Esophagus squamous epithelium (tissue), 5 donors: Measurements from ENCODE around the gene TRIP12. TPM values are rescaled to one million over a fixed set of nuclear protein-coding genes. Genes with fewer than 3 reads are reported as not detected.

Experiments used
- DNase-seq: peaks from one replicate; lab custom pipeline; 2025; lab: John Stamatoyannopoulos, UW
- H3K27ac ChIP-seq, 4 donors: fragments of 200-600 bp; sonication (generic); one replicate each; pipeline ENCODE4 v1.5.1; 2016 to 2019; ENCODE audit warnings: mild to moderate bottlenecking in 1 of 4
- H3K27me3 ChIP-seq, 4 donors: fragments of 200-600 bp; sonication (generic); 1 replicate in 3 of 4; 2 replicates in 1 of 4; pipeline versions ENCODE4 v1.5.1 to v1.6.0; 2017 to 2021; ENCODE audit warnings: antibody characterized with exemption in 1 of 4
- H3K36me3 ChIP-seq, 3 donors: fragments of 200-600 bp; sonication (generic); one replicate each; pipeline ENCODE4 v1.5.1; 2016 to 2019
- H3K4me1 ChIP-seq, 3 donors: fragments of 200-600 bp; sonication (generic); one replicate each; pipeline ENCODE4 v1.5.1; 2017 to 2019
- H3K4me3 ChIP-seq, 4 donors: fragments of 200-600 bp; sonication (generic); 1 replicate in 3 of 4; 2 replicates in 1 of 4; pipeline ENCODE4 v1.5.1; 2016 to 2019; ENCODE audit warnings: mild to moderate bottlenecking in 2 of 4, moderate library complexity in 1 of 4
- H3K9me3 ChIP-seq, 3 donors: fragments of 200-600 bp; sonication (generic); one replicate each; pipeline ENCODE4 v1.5.1; 2016 to 2019
- CTCF ChIP-seq, 6 experiments: fragments of 450-650 bp in 4 of 6; fragments of 200-600 bp in 2 of 6; sonication (generic) in 2 of 6; IDR thresholded peaks; one replicate each; pipeline ENCODE4 v1.5.1; 2016 to 2019; ENCODE audit warnings: antibody characterized with exemption in 6 of 6, mild to moderate bottlenecking in 4 of 6, moderate library complexity in 4 of 6
- POLR2A ChIP-seq, 4 donors: fragments of 450-650 bp; IDR thresholded peaks; one replicate each; pipeline ENCODE4 v1.6.1; 2017; ENCODE audit warnings: antibody characterized with exemption in 4 of 4, mild to moderate bottlenecking in 4 of 4, moderate library complexity in 3 of 4
- WGBS, 2 donors: methylation state at CpG; one replicate each; pipeline ENCODE4 v1.1.5; 2018; 5-methylcytosine and 5-hydroxymethylcytosine counted together
- intact Hi-C: fragments of 100-400 bp; cut with DNase I; formaldehyde crosslinking; loops from one replicate; pipeline ENCODE4 v1.15.0; 2022
- total RNA-seq, 4 donors: library from RNA; depleted of rRNA; stranded (reverse); fragments of >200 nt; gene quantifications; one replicate each; pipeline ENCODE4 v1.1.0, GENCODE V29; 2016
- donor health status: DM: yes; HTN: yes; CAD: no.

Gene TRIP12
- total RNA-seq, 4 donors from 2014 or later, result 84.8 to 174 (median 125) TPM

- Histone ChIP-seq H3K4me3 (no peak overlapping the region), H3K36me3 (no peaks in the 10 kb centered on the region), H3K27ac (no peak overlapping the region), H3K9me3 (no peaks in the 10 kb centered on the region), H3K4me1 (no peaks in the 10 kb centered on the region), H3K27me3 (no peaks in the 10 kb centered on the region)
- 61 to 71% methylated on average over 5 of the region's 5 CpGs for WGBS, 2 donors
- intact Hi-C loops, result no loop called here
- no peak for TF ChIP-seq CTCF (IDR thresholded peaks at IDR 0.05)
- TF ChIP-seq POLR2A (IDR thresholded peaks at IDR 0.05), result no peak
- DNase-seq, result no peak
These were observed 22.1 kb upstream of the TRIP12 start for GRCh38 chr2:229943770-229944449.

- H3K4me3 ChIP-seq, result no peak overlapping the region
- no peak for DNase-seq
- H3K9me3 ChIP-seq, result no peaks in the 10 kb centered on the region
- TF ChIP-seq POLR2A (IDR thresholded peaks at IDR 0.05) (no peak), CTCF (IDR thresholded peaks at IDR 0.05) (no peak)
- H3K4me1 ChIP-seq, result no peaks in the 10 kb centered on the region
- 100% methylated on average over 2 of the region's 2 CpGs for WGBS, 2 donors
- H3K27ac ChIP-seq, result no peak overlapping the region
- no peaks in the 10 kb centered on the region for H3K27me3 ChIP-seq
- intact Hi-C loops, result no loop called here
- H3K36me3 ChIP-seq, result no peaks in the 10 kb centered on the region
These were observed 21.4 kb upstream of the TRIP12 start for GRCh38 chr2:229943171-229943570.

GRCh38 chr2:229942671-229943070, 20.9 kb upstream of the TRIP12 start:
- intact Hi-C loops, result no loop called here
- no peak overlapping the region for H3K4me3 ChIP-seq
- H3K27ac ChIP-seq, result no peak overlapping the region
- 92 to 98% methylated on average over 7 to 8 of the region's 8 CpGs for WGBS, 2 donors
- H3K4me1 ChIP-seq, result no peaks in the 10 kb centered on the region
- no peaks in the 10 kb centered on the region for H3K9me3 ChIP-seq
- no peaks in the 10 kb centered on the region for H3K27me3 ChIP-seq
- DNase-seq, result no peak
- no peaks in the 10 kb centered on the region for H3K36me3 ChIP-seq
- no peak for TF ChIP-seq POLR2A (IDR thresholded peaks at IDR 0.05)
- TF ChIP-seq CTCF (IDR thresholded peaks at IDR 0.05), result no peak

- TF ChIP-seq POLR2A (IDR thresholded peaks at IDR 0.05) (no peak), CTCF (IDR thresholded peaks at IDR 0.05) (no peak)
- Histone ChIP-seq H3K27ac (no peak overlapping the region), H3K27me3 (no peaks in the 10 kb centered on the region), H3K4me3 (no peak overlapping the region), H3K4me1 (no peaks in the 10 kb centered on the region), H3K36me3 (no peaks in the 10 kb centered on the region), H3K9me3 (no peaks in the 10 kb centered on the region)
- DNase-seq, result no peak
- intact Hi-C loops, result no loop called here
- WGBS, 2 donors, result 78 to 81% methylated on average over 4 of the region's 4 CpGs
These were observed 15.7 kb upstream of the TRIP12 start for GRCh38 chr2:229937537-229937936.

GRCh38 chr2:229931241-229931640, 9.4 kb upstream of the TRIP12 start:
- Histone ChIP-seq H3K27me3 (no peaks in the 10 kb centered on the region), H3K4me1 (no peaks in the 10 kb centered on the region), H3K27ac (no peak overlapping the region), H3K36me3 (no peaks in the 10 kb centered on the region), H3K9me3 (no peaks in the 10 kb centered on the region), H3K4me3 (no peak overlapping the region)
- 96 to 98% methylated on average over 3 to 5 of the region's 5 CpGs for WGBS, 2 donors
- intact Hi-C loops, result no loop called here
- no peak for TF ChIP-seq POLR2A (IDR thresholded peaks at IDR 0.05)
- no peak for TF ChIP-seq CTCF (IDR thresholded peaks at IDR 0.05)
- no peak for DNase-seq
